Endothelial cell (in vitro differentiated cells): ENCODE data around the gene DGKB. TPM values are rescaled to one million over a fixed set of nuclear protein-coding genes. Genes with fewer than 3 reads are reported as not detected.

Experiments used
- DNase-seq: peaks from one replicate; pipeline ENCODE4 v3.0.0; 2021; ENCODE audit warnings: low spot score
- H3K27ac Mint-ChIP-seq: one replicate; pipeline ENCODE4 v1.8.0; 2021; ENCODE audit warnings: mixed read lengths, inconsistent platforms; ENCODE audit not compliant: unreplicated experiment
- H3K27me3 Mint-ChIP-seq: one replicate; pipeline ENCODE4 v1.8.0; 2021; ENCODE audit warnings: mild to moderate bottlenecking, moderate library complexity, mixed read lengths, inconsistent platforms; ENCODE audit not compliant: unreplicated experiment
- H3K36me3 Mint-ChIP-seq: one replicate; pipeline ENCODE4 v1.8.0; 2021; ENCODE audit warnings: mild to moderate bottlenecking, low read depth, mixed read lengths, inconsistent platforms; ENCODE audit not compliant: unreplicated experiment
- H3K4me1 Mint-ChIP-seq: one replicate; pipeline ENCODE4 v1.8.0; 2021; ENCODE audit warnings: mild to moderate bottlenecking, mixed read lengths, inconsistent platforms; ENCODE audit not compliant: unreplicated experiment
- H3K4me3 Mint-ChIP-seq: one replicate; pipeline ENCODE4 v1.8.0; 2021; ENCODE audit warnings: mild to moderate bottlenecking, mixed read lengths, inconsistent platforms; ENCODE audit not compliant: unreplicated experiment
- H3K9me3 Mint-ChIP-seq: one replicate; pipeline ENCODE4 v1.8.0; 2021; ENCODE audit warnings: mixed read lengths, inconsistent platforms; ENCODE audit not compliant: unreplicated experiment
- CTCF ChIP-seq: fragments of 200-600 bp; sonication (generic); IDR thresholded peaks from one replicate; pipeline ENCODE4 v1.5.0; 2021; ENCODE audit warnings: antibody characterized with exemption; ENCODE audit not compliant: unreplicated experiment
- total RNA-seq: library from RNA; stranded (reverse); fragmentation: NEBNext Ultra II Directional; extraction: Animal tissue kit (Norgen Biotek cat#: 25700); gene quantifications from one replicate; pipeline ENCODE4 v1.2.1, GENCODE V29; 2021; ENCODE audit not compliant: unreplicated experiment

DGKB gene
- total RNA-seq, 1 donor from 2014 or later = 0.46 TPM

DNA sequence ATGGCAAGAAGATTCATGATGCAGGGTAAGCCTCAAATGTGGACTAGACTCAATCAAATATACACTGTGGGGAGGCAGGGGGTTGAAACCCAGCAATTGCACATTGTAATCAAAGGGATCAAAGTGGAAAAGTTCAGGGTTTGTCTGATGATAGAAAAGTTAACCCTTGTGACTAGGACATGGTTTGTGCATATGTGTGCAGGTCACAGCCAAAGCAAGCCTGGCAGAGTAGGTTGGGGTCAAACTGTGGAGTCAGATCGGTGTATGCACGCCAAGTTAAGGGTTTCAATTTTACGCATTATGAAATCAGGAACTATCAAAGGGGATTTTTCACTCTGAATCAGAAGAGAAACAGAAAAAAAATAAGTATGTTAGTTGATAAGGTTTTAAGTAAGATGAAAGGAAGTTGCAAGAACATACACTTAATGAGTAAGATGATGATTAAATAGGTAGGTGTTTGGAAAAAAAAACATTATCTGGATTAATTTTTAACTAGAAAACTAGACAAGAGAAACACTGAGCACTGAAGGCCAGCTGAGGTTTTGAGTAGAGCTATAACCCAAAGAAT lies 188.3 kb downstream of the DGKB start:
- H3K27ac Mint-ChIP-seq = no peak overlapping the region
- no peaks in the 10 kb centered on the region for H3K9me3 Mint-ChIP-seq
- no peaks in the 10 kb centered on the region for H3K4me1 Mint-ChIP-seq
- no peak for DNase-seq
- no peaks in the 10 kb centered on the region for H3K27me3 Mint-ChIP-seq
- no peak overlapping the region for H3K4me3 Mint-ChIP-seq
- H3K36me3 Mint-ChIP-seq = no peaks in the 10 kb centered on the region
- TF ChIP-seq CTCF = no peak

DNA sequence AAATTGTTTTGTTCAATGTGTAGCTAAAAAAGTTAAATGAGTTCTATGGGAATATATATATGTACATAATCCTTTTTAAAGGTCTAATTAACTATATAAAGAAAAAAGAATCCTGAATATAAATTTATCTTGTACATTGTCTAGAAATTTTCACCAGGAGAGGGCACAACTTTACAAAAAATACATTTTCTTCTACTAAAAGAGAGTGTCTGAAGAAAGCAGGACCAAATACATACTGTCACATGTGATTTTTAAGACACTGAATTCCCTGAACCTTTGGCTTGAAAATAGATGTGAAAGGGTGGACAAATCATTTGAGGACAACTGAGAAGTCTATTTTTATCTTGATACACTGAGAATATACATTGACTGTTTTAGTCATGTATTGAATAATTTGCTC lies 204.3 kb downstream of the DGKB start:
- Mint-ChIP-seq H3K4me3 (no peak overlapping the region), H3K4me1 (no peaks in the 10 kb centered on the region), H3K9me3 (no peaks in the 10 kb centered on the region), H3K27me3 (no peaks in the 10 kb centered on the region), H3K27ac (no peak overlapping the region), H3K36me3 (no peaks in the 10 kb centered on the region)
- TF ChIP-seq CTCF = no peak
- DNase-seq = no peak

- Mint-ChIP-seq H3K4me3 (no peak overlapping the region), H3K4me1 (no peaks in the 10 kb centered on the region), H3K27me3 (no peaks in the 10 kb centered on the region), H3K9me3 (no peaks in the 10 kb centered on the region), H3K36me3 (no peaks in the 10 kb centered on the region), H3K27ac (no peak overlapping the region)
- TF ChIP-seq CTCF = no peak
- DNase-seq = no peak
Measured at GRCh38 chr7:14697684-14698083, 204.9 kb downstream of the DGKB start.

DNA sequence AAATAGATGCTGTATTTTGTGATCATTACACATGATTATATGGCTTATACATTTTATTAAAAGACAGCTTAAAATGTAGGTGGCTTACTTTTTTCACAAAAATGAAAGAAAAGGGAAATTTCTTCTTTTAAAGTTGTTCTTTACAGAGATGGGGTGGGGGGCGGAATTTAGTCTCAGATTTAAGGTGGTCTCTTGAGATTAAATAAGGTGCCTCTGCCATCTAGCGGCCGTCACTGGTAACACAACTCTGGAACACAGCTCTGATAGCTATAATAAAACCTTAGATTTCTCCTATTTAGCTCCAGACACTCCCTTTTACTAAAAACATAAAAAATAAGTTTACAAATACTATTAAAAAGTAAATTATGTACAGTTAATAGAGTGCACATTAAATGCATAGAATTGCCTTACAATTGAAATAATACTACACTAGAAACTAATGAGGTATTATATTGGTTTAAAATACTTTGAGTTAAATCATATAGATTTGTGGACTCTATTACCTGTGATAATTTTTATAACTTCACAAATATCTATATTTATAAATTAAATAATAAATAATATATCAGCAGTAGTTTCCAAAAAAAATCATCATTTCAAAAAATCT lies 210.9 kb downstream of the DGKB start:
- Mint-ChIP-seq H3K36me3 (no peaks in the 10 kb centered on the region), H3K27me3 (no peaks in the 10 kb centered on the region), H3K9me3 (no peaks in the 10 kb centered on the region), H3K27ac (no peak overlapping the region), H3K4me1 (no peaks in the 10 kb centered on the region), H3K4me3 (no peak overlapping the region)
- peak; percentile 62 for DNase-seq
- TF ChIP-seq CTCF = peak; percentile 87

DNA sequence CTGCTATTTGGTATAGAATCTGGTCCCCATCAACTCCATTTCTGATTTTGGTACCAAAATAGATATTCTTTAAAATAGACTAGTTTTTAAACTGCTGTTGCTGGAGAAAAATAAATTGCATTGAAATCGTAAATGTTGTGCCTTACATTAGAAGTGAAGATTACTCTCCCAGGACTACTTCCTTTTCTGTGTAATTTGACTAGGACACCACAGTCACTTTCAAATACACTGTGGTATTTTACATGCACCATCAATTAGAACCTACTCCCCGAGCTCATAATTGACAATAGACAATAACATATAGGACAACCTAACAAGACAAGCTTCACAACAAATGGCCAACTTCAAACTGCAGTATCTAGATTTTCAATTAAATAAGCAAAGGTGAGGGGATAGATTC lies 211.5 kb downstream of the DGKB start:
- Mint-ChIP-seq H3K4me3 (no peak overlapping the region), H3K27ac (no peak overlapping the region), H3K36me3 (no peaks in the 10 kb centered on the region), H3K9me3 (no peaks in the 10 kb centered on the region), H3K4me1 (no peaks in the 10 kb centered on the region), H3K27me3 (no peaks in the 10 kb centered on the region)
- no peak for DNase-seq
- TF ChIP-seq CTCF = no peak
